ENCODE data around the gene SNRK.

DNA sequence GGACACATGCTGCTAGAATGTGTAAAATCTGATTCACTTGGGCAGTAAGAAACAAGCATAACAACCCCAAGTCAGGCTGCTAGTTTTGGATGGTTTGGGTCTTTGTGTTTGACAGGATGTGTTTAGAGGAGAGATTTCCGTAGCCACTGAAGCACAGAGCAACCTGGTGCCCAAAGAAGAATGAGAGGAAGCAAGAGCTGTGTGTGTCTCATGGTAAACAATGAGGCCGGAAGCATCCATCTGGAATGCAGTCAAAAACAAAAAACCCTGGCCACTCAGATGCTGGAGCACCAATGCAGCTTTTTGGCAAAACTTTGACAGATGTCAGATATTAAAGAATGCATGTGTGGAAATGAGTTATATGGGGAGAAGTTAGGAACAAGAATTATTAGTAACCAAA is 39.4 kb upstream of the SNRK start:
- TF ChIP-seq, protein P1, sequence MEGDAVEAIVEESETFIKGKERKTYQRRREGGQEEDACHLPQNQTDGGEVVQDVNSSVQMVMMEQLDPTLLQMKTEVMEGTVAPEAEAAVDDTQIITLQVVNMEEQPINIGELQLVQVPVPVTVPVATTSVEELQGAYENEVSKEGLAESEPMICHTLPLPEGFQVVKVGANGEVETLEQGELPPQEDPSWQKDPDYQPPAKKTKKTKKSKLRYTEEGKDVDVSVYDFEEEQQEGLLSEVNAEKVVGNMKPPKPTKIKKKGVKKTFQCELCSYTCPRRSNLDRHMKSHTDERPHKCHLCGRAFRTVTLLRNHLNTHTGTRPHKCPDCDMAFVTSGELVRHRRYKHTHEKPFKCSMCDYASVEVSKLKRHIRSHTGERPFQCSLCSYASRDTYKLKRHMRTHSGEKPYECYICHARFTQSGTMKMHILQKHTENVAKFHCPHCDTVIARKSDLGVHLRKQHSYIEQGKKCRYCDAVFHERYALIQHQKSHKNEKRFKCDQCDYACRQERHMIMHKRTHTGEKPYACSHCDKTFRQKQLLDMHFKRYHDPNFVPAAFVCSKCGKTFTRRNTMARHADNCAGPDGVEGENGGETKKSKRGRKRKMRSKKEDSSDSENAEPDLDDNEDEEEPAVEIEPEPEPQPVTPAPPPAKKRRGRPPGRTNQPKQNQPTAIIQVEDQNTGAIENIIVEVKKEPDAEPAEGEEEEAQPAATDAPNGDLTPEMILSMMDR (IDR thresholded peaks at IDR 0.05) = no peak
- no peak for TF ChIP-seq POLR2A (IDR thresholded peaks at IDR 0.05)
